Activated naive CD8-positive, alpha-beta T cell treated with anti-CD3 and anti-CD28 coated beads, Interleukin-2, amount 10 ng/mL, durations not matched to agents 7 days and 5 days (primary cell): ENCODE measurements around the gene TBC1D9B. TPM values are rescaled to one million over a fixed set of nuclear protein-coding genes. Genes with fewer than 3 reads are reported as not detected.
A peak's percentile ranks its signal among the peaks of the same experiment; 100 is the strongest.

Experiments
- ATAC-seq: fragments of 150-1000 bp; cut with Tn5 transposase; one replicate; pipeline ENCODE4 v1.10.0; 2021; ENCODE audit warnings: low read depth, moderate library complexity
- POLR2A ChIA-PET: fragments of 350-600 bp; sonication (Branson Sonifier 250); formaldehyde crosslinking; loops from one replicate; lab custom pipeline; 2021; ENCODE audit warnings: antibody characterized with exemption; lab: Charles Lee
- DNase-seq: peaks from one replicate; pipeline ENCODE4 v3.0.0; 2021
- H3K27ac Mint-ChIP-seq: one replicate; pipeline ENCODE4 v1.8.0; 2022; ENCODE audit warnings: mild to moderate bottlenecking, mixed read lengths
- H3K27me3 Mint-ChIP-seq: one replicate; pipeline ENCODE4 v1.8.0; 2022; ENCODE audit warnings: mild to moderate bottlenecking, moderate library complexity, mixed read lengths
- H3K36me3 Mint-ChIP-seq: one replicate; pipeline ENCODE4 v1.8.0; 2021; ENCODE audit warnings: mild to moderate bottlenecking, mixed read lengths
- H3K4me1 Mint-ChIP-seq: one replicate; pipeline ENCODE4 v1.8.0; 2021; ENCODE audit warnings: mixed read lengths
- H3K4me3 Mint-ChIP-seq: one replicate; pipeline ENCODE4 v1.8.0; 2022; ENCODE audit warnings: mild to moderate bottlenecking, moderate library complexity, mixed read lengths
- H3K9me3 Mint-ChIP-seq: one replicate; pipeline ENCODE4 v1.8.0; 2021; ENCODE audit warnings: mixed read lengths
- total RNA-seq, 2 experiments: library from RNA; stranded (reverse); gene quantifications; one replicate each; pipeline ENCODE4 v1.2.3, GENCODE V29; 2021

The TBC1D9B gene
- total RNA-seq, 2 experiments from 2014 or later = 98.8 to 99.4 TPM

- H3K27ac Mint-ChIP-seq = no peak overlapping the region
- POLR2A ChIA-PET = interaction anchor here (1.4 kb wide), 1 partner anchor 243 kb away, joined by 3 read pairs; the partner anchor contains the start of gene HNRNPH1
These were observed 40.6 kb downstream of the TBC1D9B start for GRCh38 chr5:179867079-179867465.

GRCh38 chr5:179866241-179867078, 41.2 kb downstream of the TBC1D9B start:
- POLR2A ChIA-PET = interaction anchor here (1.4 kb wide), 1 partner anchor 243 kb away, joined by 3 read pairs; the partner anchor contains the start of gene HNRNPH1
- no peaks in the 10 kb centered on the region for H3K9me3 Mint-ChIP-seq
- ATAC-seq (no peak), DNase-seq (no peak)
- no peaks in the 10 kb centered on the region for H3K4me1 Mint-ChIP-seq
- H3K36me3 Mint-ChIP-seq = peaks cover 17% of the 10 kb centered on the region
- no peak overlapping the region for H3K27ac Mint-ChIP-seq
- no peaks in the 10 kb centered on the region for H3K27me3 Mint-ChIP-seq
- no peak overlapping the region for H3K4me3 Mint-ChIP-seq

More at GRCh38 chr5:179867079-179867465, 40.6 kb downstream of the TBC1D9B start:
- Mint-ChIP-seq H3K4me1 (no peaks in the 10 kb centered on the region), H3K9me3 (no peaks in the 10 kb centered on the region), H3K27me3 (no peaks in the 10 kb centered on the region), H3K4me3 (no peak overlapping the region), H3K36me3 (peaks cover 15% of the 10 kb centered on the region)
- ATAC-seq = no peak
- no peak for DNase-seq

DNA sequence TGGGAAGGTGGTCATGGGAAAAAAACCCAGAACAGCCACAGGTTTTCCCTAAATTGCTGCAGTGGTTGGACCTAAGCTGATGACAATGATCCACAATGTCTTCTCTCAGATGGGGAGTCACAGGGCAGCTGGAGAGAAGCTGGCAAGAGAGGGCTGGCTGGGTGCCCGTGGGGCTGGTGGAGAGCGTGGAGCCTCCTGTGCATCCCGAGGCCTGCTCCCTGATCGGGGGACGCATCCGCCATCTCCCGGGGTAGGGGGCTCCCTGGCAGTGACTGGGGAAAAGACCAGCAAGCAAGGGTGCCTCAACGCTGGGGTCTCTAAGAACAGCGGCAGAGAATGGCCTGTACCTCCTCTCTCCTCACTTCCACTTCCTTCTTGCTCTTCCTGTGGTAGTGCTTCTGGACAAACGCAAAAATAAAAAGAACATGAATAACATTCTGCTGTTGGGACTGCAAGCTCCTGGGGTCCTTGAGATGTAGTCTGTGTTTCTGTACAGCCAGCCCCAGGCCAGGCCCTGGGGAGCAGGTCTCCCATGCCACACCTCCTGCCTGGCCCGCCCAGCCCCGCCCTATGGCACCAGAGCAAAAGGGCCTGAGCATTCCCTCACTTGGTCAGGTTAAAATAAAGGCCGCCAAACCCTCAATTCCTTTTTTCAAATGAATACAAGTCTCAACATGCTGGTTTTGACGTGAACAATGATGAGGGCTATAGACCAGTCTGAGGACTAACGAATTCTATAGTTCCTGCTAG, 42.0 kb downstream of the TBC1D9B start:
- ATAC-seq (no peak), DNase-seq (no peak)
- Mint-ChIP-seq H3K36me3 (peaks cover 14% of the 10 kb centered on the region), H3K4me3 (no peak overlapping the region), H3K9me3 (no peaks in the 10 kb centered on the region), H3K4me1 (no peaks in the 10 kb centered on the region), H3K27ac (no peak overlapping the region), H3K27me3 (no peaks in the 10 kb centered on the region)
- POLR2A ChIA-PET = interaction anchor here (1.4 kb wide), 1 partner anchor 242 kb away, joined by 3 read pairs; the partner anchor contains the start of gene HNRNPH1

DNA sequence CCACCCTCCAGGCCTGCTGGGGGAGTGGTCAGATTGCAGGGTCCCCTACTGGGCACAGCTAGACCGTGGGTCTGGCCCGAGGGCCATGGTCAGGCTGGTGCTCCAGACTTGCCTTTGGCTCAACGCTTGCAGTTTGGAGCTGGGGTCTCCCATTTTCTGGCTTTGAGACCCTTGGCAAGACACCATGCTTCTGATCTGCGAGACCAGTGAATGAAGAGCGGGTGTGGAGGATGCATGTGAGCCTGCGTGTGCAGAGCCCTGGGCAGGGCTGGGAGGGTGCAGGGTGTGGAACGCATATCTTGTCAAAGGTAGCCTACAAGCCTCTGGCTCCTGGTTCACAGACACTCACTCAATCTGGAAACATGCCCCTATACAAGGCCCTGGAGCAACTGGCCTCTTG, 43.0 kb downstream of the TBC1D9B start:
- Mint-ChIP-seq H3K4me3 (no peak overlapping the region), H3K27me3 (no peaks in the 10 kb centered on the region), H3K9me3 (no peaks in the 10 kb centered on the region), H3K4me1 (peaks cover 1% of the 10 kb centered on the region), H3K36me3 (peaks cover 15% of the 10 kb centered on the region), H3K27ac (no peak overlapping the region)
- POLR2A ChIA-PET = no interaction called here
- ATAC-seq (no peak), DNase-seq (no peak)

GRCh38 chr5:179863449-179864085, 44.1 kb downstream of the TBC1D9B start:
- POLR2A ChIA-PET = no interaction called here
- no peak overlapping the region for H3K4me3 Mint-ChIP-seq
- no peak for ATAC-seq
- no peaks in the 10 kb centered on the region for H3K9me3 Mint-ChIP-seq
- no peak for DNase-seq
- peaks cover 15% of the 10 kb centered on the region for H3K36me3 Mint-ChIP-seq
- no peaks in the 10 kb centered on the region for H3K27me3 Mint-ChIP-seq
- H3K27ac Mint-ChIP-seq = peak overlapping the region; percentile 12
- H3K4me1 Mint-ChIP-seq = peaks cover 1% of the 10 kb centered on the region

DNA sequence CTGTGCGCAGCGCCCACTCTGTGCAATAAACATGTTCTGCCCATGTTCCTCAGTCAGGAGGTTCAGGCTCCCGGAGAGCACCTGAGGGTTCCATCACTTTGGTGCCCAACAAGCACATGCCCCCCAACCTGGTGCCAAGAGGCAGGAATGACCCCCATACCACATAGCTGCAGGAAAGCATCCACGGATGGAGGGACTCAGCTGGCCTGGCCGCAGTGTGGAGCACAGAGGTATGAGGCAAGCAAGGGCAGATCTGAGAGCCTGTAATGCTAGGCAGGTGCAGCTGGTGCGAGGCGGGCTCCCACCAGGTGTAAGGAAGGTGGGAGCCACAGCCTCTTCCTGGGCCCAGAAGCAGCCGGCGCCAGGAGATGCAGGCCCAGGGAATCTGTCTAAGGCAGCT, 44.8 kb downstream of the TBC1D9B start:
- no peaks in the 10 kb centered on the region for H3K27me3 Mint-ChIP-seq
- POLR2A ChIA-PET = no interaction called here
- no peak overlapping the region for H3K27ac Mint-ChIP-seq
- ATAC-seq = no peak
- peaks cover 15% of the 10 kb centered on the region for H3K36me3 Mint-ChIP-seq
- H3K4me3 Mint-ChIP-seq = no peak overlapping the region
- no peaks in the 10 kb centered on the region for H3K9me3 Mint-ChIP-seq
- H3K4me1 Mint-ChIP-seq = peaks cover 4% of the 10 kb centered on the region
- no peak for DNase-seq

GRCh38 chr5:179862296-179862695, 45.4 kb downstream of the TBC1D9B start:
- DNase-seq = no peak
- H3K4me3 Mint-ChIP-seq = no peak overlapping the region
- ATAC-seq = no peak
- peaks cover 15% of the 10 kb centered on the region for H3K36me3 Mint-ChIP-seq
- H3K9me3 Mint-ChIP-seq = no peaks in the 10 kb centered on the region
- H3K27ac Mint-ChIP-seq = no peak overlapping the region
- H3K27me3 Mint-ChIP-seq = no peaks in the 10 kb centered on the region
- peaks cover 4% of the 10 kb centered on the region for H3K4me1 Mint-ChIP-seq
- POLR2A ChIA-PET = interaction anchor here (1.1 kb wide), 1 partner anchor 42 kb away, joined by 4 read pairs; the partner anchor contains the start of gene SQSTM1

GRCh38 chr5:179860301-179860700, 47.4 kb downstream of the TBC1D9B start:
- Mint-ChIP-seq H3K4me3 (peak overlapping the region; percentile 12), H3K36me3 (peaks cover 15% of the 10 kb centered on the region), H3K4me1 (peaks cover 4% of the 10 kb centered on the region), H3K27ac (no peak overlapping the region), H3K27me3 (no peaks in the 10 kb centered on the region), H3K9me3 (no peaks in the 10 kb centered on the region)
- DNase-seq (no peak), ATAC-seq (no peak)
- POLR2A ChIA-PET = no interaction called here

- Mint-ChIP-seq H3K27me3 (no peaks in the 10 kb centered on the region), H3K4me3 (peak within 1 kb of the TSS; percentile 95), H3K4me1 (peaks cover 6% of the 10 kb centered on the region), H3K27ac (peak within 1 kb of the TSS; percentile 81), H3K9me3 (no peaks in the 10 kb centered on the region), H3K36me3 (peaks cover 12% of the 10 kb centered on the region)
- peak; percentile 98 for ATAC-seq
- POLR2A ChIA-PET = interaction anchor here (0.6 kb wide), 1 partner anchor 1330 kb away, joined by 4 read pairs; no protein-coding TSS in a partner anchor
- DNase-seq = peak; percentile 93
These were observed 48.9 kb downstream of the TBC1D9B start, which contains the start of gene MRNIP for GRCh38 chr5:179858586-179859427. Gene MRNIP, minus strand, starts transcription at chr5:179858817. Its CDS starts 21 bp downstream, at chr5:179858796.

GRCh38 chr5:179858241-179858585, 49.5 kb downstream of the TBC1D9B start:
- POLR2A ChIA-PET = interaction anchor here (0.6 kb wide), 1 partner anchor 1330 kb away, joined by 4 read pairs; no protein-coding TSS in a partner anchor
- Mint-ChIP-seq H3K36me3 (peaks cover 10% of the 10 kb centered on the region), H3K27me3 (no peaks in the 10 kb centered on the region), H3K27ac (peak overlapping the region; percentile 81), H3K4me3 (peak overlapping the region; percentile 95), H3K9me3 (no peaks in the 10 kb centered on the region), H3K4me1 (peaks cover 6% of the 10 kb centered on the region)
- ATAC-seq (peak; percentile 68), DNase-seq (peak; percentile 67)

GRCh38 chr5:179854356-179854755, 53.3 kb downstream of the TBC1D9B start:
- Mint-ChIP-seq H3K27ac (no peak overlapping the region), H3K36me3 (peaks cover 10% of the 10 kb centered on the region), H3K4me3 (no peak overlapping the region), H3K4me1 (peaks cover 4% of the 10 kb centered on the region), H3K9me3 (no peaks in the 10 kb centered on the region), H3K27me3 (no peaks in the 10 kb centered on the region)
- POLR2A ChIA-PET = no interaction called here
- DNase-seq (no peak), ATAC-seq (no peak)

GRCh38 chr5:179852993-179853547, 54.6 kb downstream of the TBC1D9B start:
- no peaks in the 10 kb centered on the region for H3K27me3 Mint-ChIP-seq
- POLR2A ChIA-PET = interaction anchor here (0.7 kb wide), 1 partner anchor 59 kb away, joined by 7 read pairs; no protein-coding TSS in a partner anchor
- no peaks in the 10 kb centered on the region for H3K9me3 Mint-ChIP-seq
- peaks cover 10% of the 10 kb centered on the region for H3K36me3 Mint-ChIP-seq
- no peak overlapping the region for H3K4me3 Mint-ChIP-seq
- ATAC-seq = no peak
- DNase-seq = no peak
- peaks cover 4% of the 10 kb centered on the region for H3K4me1 Mint-ChIP-seq
- no peak overlapping the region for H3K27ac Mint-ChIP-seq
